ENCODE results near the gene RPL12. TPM values are rescaled to one million over a fixed set of nuclear protein-coding genes. Genes with fewer than 3 reads are reported as not detected.

Gene RPL12
- total and polyA plus RNA-seq, 2 experiments from 2014 or later: 594 to 1,676 TPM

GRCh38 chr9:127497656-127498290 is 46.6 kb upstream of the RPL12 start:
- Histone ChIP-seq H4K20me1 (ENCODE audit: insufficient read depth) (no peaks in the 10 kb centered on the region), H3K9ac (no peak overlapping the region), H3K27ac (no peak overlapping the region), H3K9me2 (ENCODE audit: insufficient read depth) (no peaks in the 10 kb centered on the region), H3K27me3 (replicated peaks; ENCODE audit: insufficient read depth) (no peaks in the 10 kb centered on the region), H3K4me1 (ENCODE audit: insufficient read depth) (peaks cover 9% of the 10 kb centered on the region), H2AFZ (no peak overlapping the region), H3K36me3 (ENCODE audit: low read depth) (peaks cover 23% of the 10 kb centered on the region; the same call in 1 of the 2 replicates), H3K79me2 (ENCODE audit: insufficient read depth) (0 out of 2 replicates have a peak, but pooled peaks cover 5% of the 10 kb centered on the region), H3K4me2 (ENCODE audit: unreplicated experiment) (no peak overlapping the region), H3K9me3 (ENCODE audit: low read depth) (no peaks in the 10 kb centered on the region), H3F3A (ENCODE audit: insufficient read depth) (peaks cover 73% of the 10 kb centered on the region), H3K4me3 (no peak overlapping the region)
- TF ChIP-seq EZH2phosphoT487 (IDR thresholded peaks at IDR 0.05; ENCODE audit: insufficient read depth, low read depth) (no peak), EZH2 (IDR thresholded peaks at IDR 0.05; ENCODE audit: insufficient read depth, poor library complexity, severe bottlenecking) (no peak)
- in situ Hi-C loops (cut with MboI): no loop called here
- DNase-seq: no peak
- WGBS, 2 experiments (ENCODE audit: low coverage in 1 of 2, low lambda C conversion rate in 2 of 2, missing lambda C conversion rate in 2 of 2): 86 to 93% methylated on average over 13 of the region's 13 CpGs

- Histone ChIP-seq H3K9me2 (ENCODE audit: insufficient read depth) (no peaks in the 10 kb centered on the region), H2AFZ (no peak overlapping the region), H3K4me1 (ENCODE audit: insufficient read depth) (peaks cover 9% of the 10 kb centered on the region), H3F3A (ENCODE audit: insufficient read depth) (peaks cover 73% of the 10 kb centered on the region), H3K4me3 (no peak overlapping the region), H3K79me2 (ENCODE audit: insufficient read depth) (0 out of 2 replicates have a peak, but pooled peaks cover 3% of the 10 kb centered on the region), H3K27ac (peak overlapping the region; percentile 75; the same call in 1 of the 2 replicates), H3K4me2 (ENCODE audit: unreplicated experiment) (no peak overlapping the region), H3K27me3 (replicated peaks; ENCODE audit: insufficient read depth) (no peaks in the 10 kb centered on the region), H3K36me3 (ENCODE audit: low read depth) (peaks cover 18% of the 10 kb centered on the region; the same call in 1 of the 2 replicates), H3K9ac (no peak overlapping the region), H4K20me1 (ENCODE audit: insufficient read depth) (no peaks in the 10 kb centered on the region), H3K9me3 (ENCODE audit: low read depth) (no peaks in the 10 kb centered on the region)
- WGBS, 2 experiments (ENCODE audit: low coverage in 1 of 2, low lambda C conversion rate in 2 of 2, missing lambda C conversion rate in 2 of 2): 86 to 88% methylated on average over 12 of the region's 12 CpGs
- TF ChIP-seq EZH2phosphoT487 (IDR thresholded peaks at IDR 0.05; ENCODE audit: insufficient read depth, low read depth) (no peak), EZH2 (IDR thresholded peaks at IDR 0.05; ENCODE audit: insufficient read depth, poor library complexity, severe bottlenecking) (no peak)
- no peak for DNase-seq
- in situ Hi-C loops (cut with MboI): no loop called here
Measured at GRCh38 chr9:127496974-127497373, 45.8 kb upstream of the RPL12 start.

- in situ Hi-C loops (cut with MboI): no loop called here
- no peak for TF ChIP-seq EZH2 (IDR thresholded peaks at IDR 0.05; ENCODE audit: insufficient read depth, poor library complexity, severe bottlenecking)
- TF ChIP-seq EZH2phosphoT487 (IDR thresholded peaks at IDR 0.05; ENCODE audit: insufficient read depth, low read depth): no peak
- Histone ChIP-seq H3K79me2 (ENCODE audit: insufficient read depth) (no peaks in the 10 kb centered on the region), H3K9me3 (ENCODE audit: low read depth) (no peaks in the 10 kb centered on the region), H3K36me3 (ENCODE audit: low read depth) (peaks cover 13% of the 10 kb centered on the region; the same call in 1 of the 2 replicates), H3K4me1 (ENCODE audit: insufficient read depth) (peaks cover 9% of the 10 kb centered on the region), H3K27ac (peak overlapping the region; percentile 75), H3K4me3 (no peak overlapping the region), H3F3A (ENCODE audit: insufficient read depth) (peaks cover 64% of the 10 kb centered on the region), H3K4me2 (ENCODE audit: unreplicated experiment) (peak overlapping the region; percentile 31), H4K20me1 (ENCODE audit: insufficient read depth) (no peaks in the 10 kb centered on the region), H2AFZ (no peak overlapping the region), H3K27me3 (replicated peaks; ENCODE audit: insufficient read depth) (no peaks in the 10 kb centered on the region), H3K9ac (peak overlapping the region; percentile 47; the same call in 1 of the 2 replicates), H3K9me2 (ENCODE audit: insufficient read depth) (no peaks in the 10 kb centered on the region)
- 83 to 84% methylated on average over 14 of the region's 14 CpGs for WGBS, 2 experiments (ENCODE audit: low coverage in 1 of 2, low lambda C conversion rate in 2 of 2, missing lambda C conversion rate in 2 of 2)
- DNase-seq: no peak
Measured at GRCh38 chr9:127495884-127496555, 44.8 kb upstream of the RPL12 start.

- Histone ChIP-seq H3K79me2 (ENCODE audit: insufficient read depth) (no peaks in the 10 kb centered on the region), H3K4me2 (ENCODE audit: unreplicated experiment) (no peak overlapping the region), H3K4me3 (no peak overlapping the region), H4K20me1 (ENCODE audit: insufficient read depth) (no peaks in the 10 kb centered on the region), H3K9me2 (ENCODE audit: insufficient read depth) (no peaks in the 10 kb centered on the region), H3K27ac (peak overlapping the region; percentile 75; the same call in 1 of the 2 replicates), H3K36me3 (ENCODE audit: low read depth) (peaks cover 13% of the 10 kb centered on the region; the same call in 1 of the 2 replicates), H2AFZ (no peak overlapping the region), H3K27me3 (replicated peaks; ENCODE audit: insufficient read depth) (no peaks in the 10 kb centered on the region), H3F3A (ENCODE audit: insufficient read depth) (peaks cover 66% of the 10 kb centered on the region), H3K9ac (no peak overlapping the region), H3K4me1 (ENCODE audit: insufficient read depth) (peaks cover 9% of the 10 kb centered on the region), H3K9me3 (ENCODE audit: low read depth) (no peaks in the 10 kb centered on the region)
- in situ Hi-C loops (cut with MboI): no loop called here
- TF ChIP-seq EZH2phosphoT487 (IDR thresholded peaks at IDR 0.05; ENCODE audit: insufficient read depth, low read depth) (no peak), EZH2 (IDR thresholded peaks at IDR 0.05; ENCODE audit: insufficient read depth, poor library complexity, severe bottlenecking) (no peak)
- no peak for DNase-seq
- 85 to 92% methylated on average over 9 of the region's 9 CpGs for WGBS, 2 experiments (ENCODE audit: low coverage in 1 of 2, low lambda C conversion rate in 2 of 2, missing lambda C conversion rate in 2 of 2)
Measured at GRCh38 chr9:127494304-127494702, 43.1 kb upstream of the RPL12 start.

Measured in GM23248 (cell line).